Astrocyte (in vitro differentiated cells and primary cell): ENCODE data around the gene CTSW. TPM values are rescaled to one million over a fixed set of nuclear protein-coding genes. Genes with fewer than 3 reads are reported as not detected.

ENCODE experiments used
- DNase-seq: peaks from one replicate; pipeline ENCODE4 v3.0.0-alpha.2; 2010; ENCODE audit warnings: low read depth
- FAIRE-seq: peaks from 2 replicates; lab custom pipeline; 2011; peaks lifted over from hg19 to GRCh38; lab: Jason Lieb, UNC
- H2AFZ ChIP-seq: 2 replicates; pipeline ENCODE4 v1.6.0; 2012; ENCODE audit warnings: low read depth, low read length, inconsistent platforms
- H3K27ac ChIP-seq: 2 replicates; pipeline ENCODE4 v1.5.1; 2011; ENCODE audit warnings: low read depth, low read length, inconsistent platforms
- H3K27me3 ChIP-seq: 2 replicates; pipeline ENCODE4 v1.6.0; 2011; ENCODE audit warnings: low read length, inconsistent platforms; ENCODE audit not compliant: insufficient read depth
- H3K36me3 ChIP-seq: 2 replicates; pipeline ENCODE4 v1.5.1; 2011; ENCODE audit warnings: low read length, inconsistent platforms; ENCODE audit not compliant: insufficient read depth
- H3K4me1 ChIP-seq: 2 replicates; pipeline ENCODE4 v1.5.1; 2011; ENCODE audit warnings: low read length, inconsistent platforms; ENCODE audit not compliant: insufficient read depth
- H3K4me2 ChIP-seq: 2 replicates; pipeline ENCODE4 v1.6.0; 2012; ENCODE audit warnings: low read length, inconsistent platforms
- H3K4me3 ChIP-seq: 2 replicates; pipeline ENCODE4 v1.5.1; 2011; ENCODE audit warnings: low read depth, mild to moderate bottlenecking, low read length, inconsistent platforms; ENCODE audit not compliant: insufficient read depth
- H3K79me2 ChIP-seq: 2 replicates; pipeline ENCODE4 v1.6.0; 2012; ENCODE audit warnings: mild to moderate bottlenecking, low read length, inconsistent platforms; ENCODE audit not compliant: insufficient read depth
- H3K9ac ChIP-seq: 2 replicates; pipeline ENCODE4 v1.6.0; 2012; ENCODE audit warnings: mild to moderate bottlenecking, low read length, inconsistent platforms
- H3K9me3 ChIP-seq: 2 replicates; pipeline ENCODE4 v1.5.1; 2012; ENCODE audit warnings: low read depth, mild to moderate bottlenecking, low read length, inconsistent platforms; ENCODE audit not compliant: insufficient read depth
- H4K20me1 ChIP-seq: 2 replicates; pipeline ENCODE4 v1.6.0; 2012; ENCODE audit warnings: low read length, inconsistent platforms; ENCODE audit not compliant: insufficient read depth
- H3K27ac Mint-ChIP-seq: one replicate; pipeline ENCODE4 v1.8.0; 2021; ENCODE audit warnings: mild to moderate bottlenecking, mixed read lengths; ENCODE audit not compliant: unreplicated experiment
- H3K27me3 Mint-ChIP-seq: one replicate; pipeline ENCODE4 v1.8.0; 2021; ENCODE audit warnings: low read depth, mixed read lengths; ENCODE audit not compliant: unreplicated experiment
- H3K36me3 Mint-ChIP-seq: one replicate; pipeline ENCODE4 v1.8.0; 2021; ENCODE audit warnings: low read depth, mixed read lengths; ENCODE audit not compliant: unreplicated experiment
- H3K4me1 Mint-ChIP-seq: one replicate; pipeline ENCODE4 v1.8.0; 2021; ENCODE audit warnings: low read depth, mixed read lengths; ENCODE audit not compliant: unreplicated experiment
- H3K4me3 Mint-ChIP-seq: one replicate; pipeline ENCODE4 v1.8.0; 2021; ENCODE audit warnings: mild to moderate bottlenecking, moderate library complexity, mixed read lengths; ENCODE audit not compliant: unreplicated experiment
- H3K9me3 Mint-ChIP-seq: one replicate; pipeline ENCODE4 v1.8.0; 2021; ENCODE audit warnings: mild to moderate bottlenecking, mixed read lengths; ENCODE audit not compliant: unreplicated experiment
- CTCF ChIP-seq: IDR thresholded peaks from 2 replicates; pipeline ENCODE4 v1.5.1; 2011; ENCODE audit warnings: low read depth, mild to moderate bottlenecking, inconsistent platforms, low read length, moderate library complexity; ENCODE audit not compliant: insufficient read depth
- EZH2 ChIP-seq: IDR thresholded peaks from 2 replicates; pipeline ENCODE4 v1.6.1; 2012; ENCODE audit warnings: mild to moderate bottlenecking, low read length, inconsistent platforms; ENCODE audit not compliant: insufficient read depth
- total RNA-seq: library from RNA; stranded (reverse); gene quantifications from 2 replicates; pipeline ENCODE4 v1.2.1, GENCODE V29; 2021

Gene CTSW
- total RNA-seq, 1 donor from 2014 or later = not detected

GRCh38 chr11:65918211-65919140 lies 38.8 kb downstream of the CTSW start, which contains the start of gene C11orf68:
C11orf68 (minus strand) TSS chr11:65919062; CDS start chr11:65919031, 31 bp downstream.
- peaks cover 28% of the 10 kb centered on the region for H3K4me1 Mint-ChIP-seq

GRCh38 chr11:65919141-65919572 lies 39.5 kb downstream of the CTSW start, which contains the start of gene DRAP1:
DRAP1 (plus strand) TSS chr11:65919426; CDS start chr11:65919502, 76 bp downstream.
- Histone ChIP-seq H3K27me3 (no peaks in the 10 kb centered on the region), H4K20me1 (peaks cover 9% of the 10 kb centered on the region), H3K27ac (peak within 1 kb of the TSS; percentile 97), H3K79me2 (peaks cover 61% of the 10 kb centered on the region), H3K4me2 (peak within 1 kb of the TSS; percentile 98), H3K9me3 (no peaks in the 10 kb centered on the region), H3K36me3 (peaks cover 17% of the 10 kb centered on the region), H3K4me3 (peak within 1 kb of the TSS; percentile 87), H3K4me1 (peaks cover 49% of the 10 kb centered on the region), H3K9ac (peak within 1 kb of the TSS; percentile 95), H2AFZ (peak within 1 kb of the TSS; percentile 72)
- H3K27me3 Mint-ChIP-seq = no peaks in the 10 kb centered on the region
- H3K36me3 Mint-ChIP-seq = peaks cover 10% of the 10 kb centered on the region
- H3K4me3 Mint-ChIP-seq = peak within 1 kb of the TSS; percentile 91
- H3K4me1 Mint-ChIP-seq = peaks cover 28% of the 10 kb centered on the region
- DNase-seq = peak; percentile 95
- no peak for FAIRE-seq
- TF ChIP-seq CTCF = no peak
- no peak for TF ChIP-seq EZH2
- no peaks in the 10 kb centered on the region for H3K9me3 Mint-ChIP-seq
- H3K27ac Mint-ChIP-seq = peak within 1 kb of the TSS; percentile 83

More at GRCh38 chr11:65918211-65919140, 38.8 kb downstream of the CTSW start, which contains the start of gene C11orf68:
- Histone ChIP-seq H3K9ac (peak within 1 kb of the TSS; percentile 95), H3K27ac (peak within 1 kb of the TSS; percentile 97), H3K27me3 (no peaks in the 10 kb centered on the region), H3K4me1 (peaks cover 54% of the 10 kb centered on the region), H3K4me2 (peak within 1 kb of the TSS; percentile 98), H2AFZ (peak within 1 kb of the TSS; percentile 72), H3K9me3 (no peaks in the 10 kb centered on the region), H4K20me1 (peaks cover 9% of the 10 kb centered on the region), H3K4me3 (peak within 1 kb of the TSS; percentile 87), H3K36me3 (peaks cover 17% of the 10 kb centered on the region), H3K79me2 (peaks cover 61% of the 10 kb centered on the region)
- H3K9me3 Mint-ChIP-seq = no peaks in the 10 kb centered on the region
- H3K27me3 Mint-ChIP-seq = no peaks in the 10 kb centered on the region
- DNase-seq (no peak), FAIRE-seq (no peak)
- H3K27ac Mint-ChIP-seq = peak within 1 kb of the TSS; percentile 83
- no peak for TF ChIP-seq CTCF
- TF ChIP-seq EZH2 = no peak
- peaks cover 10% of the 10 kb centered on the region for H3K36me3 Mint-ChIP-seq
- H3K4me3 Mint-ChIP-seq = peak within 1 kb of the TSS; percentile 91
